Chondrocyte (in vitro differentiated cells): ENCODE results near the gene NRXN3. TPM values are rescaled to one million over a fixed set of nuclear protein-coding genes. Genes with fewer than 3 reads are reported as not detected.

Source experiments
- DNase-seq: peaks from one replicate; pipeline ENCODE4 v3.0.0; 2021; ENCODE audit warnings: mixed read lengths, low spot score
- H3K27ac Mint-ChIP-seq: one replicate; pipeline ENCODE4 v1.8.0; 2021; ENCODE audit warnings: mild to moderate bottlenecking, moderate library complexity, mixed read lengths; ENCODE audit not compliant: unreplicated experiment
- H3K27me3 Mint-ChIP-seq: 2 replicates; pipeline ENCODE4 v1.8.0; 2021; ENCODE audit warnings: low read depth, mixed read lengths
- H3K36me3 Mint-ChIP-seq: 2 replicates; pipeline ENCODE4 v1.8.0; 2021; ENCODE audit warnings: low read depth, mixed read lengths
- H3K4me1 Mint-ChIP-seq: 2 replicates; pipeline ENCODE4 v1.8.0; 2021; ENCODE audit warnings: low read depth, mild to moderate bottlenecking, mixed read lengths
- H3K4me3 Mint-ChIP-seq: one replicate; pipeline ENCODE4 v1.8.0; 2021; ENCODE audit warnings: mild to moderate bottlenecking, moderate library complexity, mixed read lengths; ENCODE audit not compliant: unreplicated experiment
- H3K9me3 Mint-ChIP-seq: 2 replicates; pipeline ENCODE4 v1.8.0; 2021; ENCODE audit warnings: low read depth, mixed read lengths
- CTCF ChIP-seq: fragments of 200-600 bp; sonication (generic); IDR thresholded peaks from 2 replicates; pipeline ENCODE4 v1.5.0; 2021; ENCODE audit warnings: antibody characterized with exemption, mild to moderate bottlenecking, moderate library complexity
- total RNA-seq: library from RNA; stranded (reverse); gene quantifications from 3 replicates; pipeline ENCODE4 v1.2.1, GENCODE V29; 2021

The NRXN3 gene
- total RNA-seq, 1 donor from 2014 or later: 7.9 TPM

GRCh38 chr14:79540394-79540793 is 1370.2 kb downstream of the NRXN3 start:
- peaks cover 32% of the 10 kb centered on the region for H3K4me1 Mint-ChIP-seq
- H3K27ac Mint-ChIP-seq: no peak overlapping the region

GRCh38 chr14:79542121-79542520 is 1371.9 kb downstream of the NRXN3 start:
- Mint-ChIP-seq H3K4me3 (no peak overlapping the region), H3K4me1 (peaks cover 32% of the 10 kb centered on the region), H3K27me3 (no peaks in the 10 kb centered on the region), H3K27ac (peak overlapping the region; percentile 72), H3K36me3 (no peaks in the 10 kb centered on the region), H3K9me3 (no peaks in the 10 kb centered on the region)
- DNase-seq: no peak
- no peak for TF ChIP-seq CTCF

More at GRCh38 chr14:79540394-79540793, 1370.2 kb downstream of the NRXN3 start:
- H3K9me3 Mint-ChIP-seq: peaks cover 4% of the 10 kb centered on the region
- DNase-seq: no peak
- H3K4me3 Mint-ChIP-seq: no peak overlapping the region
- no peaks in the 10 kb centered on the region for H3K27me3 Mint-ChIP-seq
- H3K36me3 Mint-ChIP-seq: no peaks in the 10 kb centered on the region
- TF ChIP-seq CTCF: no peak

- H3K4me1 Mint-ChIP-seq: peaks cover 32% of the 10 kb centered on the region
- no peaks in the 10 kb centered on the region for H3K27me3 Mint-ChIP-seq
- DNase-seq: no peak
- H3K4me3 Mint-ChIP-seq: no peak overlapping the region
- no peak for TF ChIP-seq CTCF
- no peaks in the 10 kb centered on the region for H3K36me3 Mint-ChIP-seq
- no peaks in the 10 kb centered on the region for H3K9me3 Mint-ChIP-seq
- H3K27ac Mint-ChIP-seq: no peak overlapping the region
Measured at GRCh38 chr14:79543348-79543747, 1373.2 kb downstream of the NRXN3 start.

GRCh38 chr14:79543967-79544697 is 1374.0 kb downstream of the NRXN3 start:
- no peak for DNase-seq

GRCh38 chr14:79544698-79545070 is 1374.5 kb downstream of the NRXN3 start:
- no peak overlapping the region for H3K27ac Mint-ChIP-seq
- no peak for DNase-seq
- H3K4me1 Mint-ChIP-seq: peaks cover 36% of the 10 kb centered on the region
- H3K36me3 Mint-ChIP-seq: no peaks in the 10 kb centered on the region
- no peak for TF ChIP-seq CTCF
- H3K27me3 Mint-ChIP-seq: no peaks in the 10 kb centered on the region
- no peaks in the 10 kb centered on the region for H3K9me3 Mint-ChIP-seq
- H3K4me3 Mint-ChIP-seq: no peak overlapping the region

More at GRCh38 chr14:79543967-79544697, 1374.0 kb downstream of the NRXN3 start:
- Mint-ChIP-seq H3K36me3 (no peaks in the 10 kb centered on the region), H3K4me1 (peaks cover 32% of the 10 kb centered on the region), H3K27me3 (no peaks in the 10 kb centered on the region), H3K27ac (no peak overlapping the region), H3K4me3 (no peak overlapping the region), H3K9me3 (no peaks in the 10 kb centered on the region)
- peak; percentile 76 for TF ChIP-seq CTCF
